Activated CD4-positive, alpha-beta T cell treated with anti-CD3 and anti-CD28 coated beads for 36 hours (primary cell): Measurements from ENCODE around the gene MRRF. TPM values are rescaled to one million over a fixed set of nuclear protein-coding genes. Genes with fewer than 3 reads are reported as not detected.

Experiments used
- ATAC-seq: fragments of 200-7000 bp; cut with Tn5 transposase; one replicate; pipeline ENCODE4 v1.10.0; 2021; ENCODE audit warnings: mild to moderate bottlenecking, moderate library complexity
- CTCF ChIA-PET: fragments of 350-600 bp; sonication (Branson Sonifier 250); formaldehyde crosslinking; loops from one replicate; lab custom pipeline; 2021; ENCODE audit warnings: antibody characterized with exemption; lab: Charles Lee
- POLR2A ChIA-PET: fragments of 350-600 bp; sonication (Branson Sonifier 250); formaldehyde crosslinking; loops from one replicate; lab custom pipeline; 2021; ENCODE audit warnings: antibody characterized with exemption, inconsistent platforms; lab: Charles Lee
- DNase-seq: peaks from one replicate; pipeline ENCODE4 v3.0.0-alpha.2; 2020
- H3K27ac Mint-ChIP-seq: one replicate; pipeline ENCODE4 v1.8.0; 2021; ENCODE audit warnings: mixed read lengths
- H3K27me3 Mint-ChIP-seq: one replicate; pipeline ENCODE4 v1.8.0; 2021; ENCODE audit warnings: mixed read lengths
- H3K36me3 Mint-ChIP-seq: one replicate; pipeline ENCODE4 v1.8.0; 2021; ENCODE audit warnings: low read depth, mixed read lengths
- H3K4me1 Mint-ChIP-seq: one replicate; pipeline ENCODE4 v1.8.0; 2021; ENCODE audit warnings: mixed read lengths
- H3K4me3 Mint-ChIP-seq: one replicate; pipeline ENCODE4 v1.8.0; 2021; ENCODE audit warnings: mild to moderate bottlenecking, moderate library complexity, mixed read lengths
- H3K9me3 Mint-ChIP-seq: one replicate; pipeline ENCODE4 v1.8.0; 2021; ENCODE audit warnings: low read depth, mixed read lengths
- intact Hi-C, 2 experiments: fragments of 100-400 bp; cut with DNase I in 1 of 2; cut with micrococcal nuclease in 1 of 2; formaldehyde crosslinking; loops; one replicate each; pipeline versions ENCODE4 v1.14.2 to v1.15.1; 2022 to 2024; cut with DNase I, micrococcal nuclease
- total RNA-seq, 2 experiments: library from RNA; stranded (reverse); gene quantifications; one replicate each; pipeline ENCODE4 v1.2.3, GENCODE V29; 2021

Gene MRRF
- total RNA-seq, 2 experiments from 2014 or later: 57.3 to 61.5 TPM

- ATAC-seq (no peak), DNase-seq (no peak)
- Mint-ChIP-seq H3K27me3 (no peaks in the 10 kb centered on the region), H3K4me1 (peaks cover 3% of the 10 kb centered on the region), H3K27ac (no peak overlapping the region), H3K36me3 (peaks cover 63% of the 10 kb centered on the region), H3K9me3 (no peaks in the 10 kb centered on the region), H3K4me3 (no peak overlapping the region)
- CTCF ChIA-PET: interaction anchor here (1.0 kb wide), 1 partner anchor 189 kb away, joined by 3 read pairs; no protein-coding TSS in a partner anchor
- intact Hi-C loops: no loop called here
- POLR2A ChIA-PET: no interaction called here
These were observed 22.6 kb downstream of the MRRF start for GRCh38 chr9:122287214-122287720.

DNA sequence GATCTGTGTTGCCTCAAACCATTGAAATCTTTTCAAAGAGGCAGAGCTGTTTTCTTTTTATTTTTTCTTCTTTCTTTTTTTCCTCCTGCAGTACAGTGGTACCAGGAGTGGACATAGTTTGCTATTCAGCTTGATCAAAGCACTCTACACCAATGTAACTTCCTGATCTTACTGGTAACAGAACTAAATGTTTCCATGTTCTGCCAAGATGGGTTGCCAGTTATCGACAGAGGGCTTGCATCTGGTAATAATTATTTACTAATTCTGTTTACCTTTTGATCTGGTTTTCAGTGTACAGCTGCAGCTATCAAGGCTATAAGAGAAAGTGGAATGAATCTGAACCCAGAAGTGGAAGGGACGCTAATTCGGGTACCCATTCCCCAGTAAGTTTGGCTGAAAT is 26.8 kb downstream of the MRRF start:
- CTCF ChIA-PET: no interaction called here

DNA sequence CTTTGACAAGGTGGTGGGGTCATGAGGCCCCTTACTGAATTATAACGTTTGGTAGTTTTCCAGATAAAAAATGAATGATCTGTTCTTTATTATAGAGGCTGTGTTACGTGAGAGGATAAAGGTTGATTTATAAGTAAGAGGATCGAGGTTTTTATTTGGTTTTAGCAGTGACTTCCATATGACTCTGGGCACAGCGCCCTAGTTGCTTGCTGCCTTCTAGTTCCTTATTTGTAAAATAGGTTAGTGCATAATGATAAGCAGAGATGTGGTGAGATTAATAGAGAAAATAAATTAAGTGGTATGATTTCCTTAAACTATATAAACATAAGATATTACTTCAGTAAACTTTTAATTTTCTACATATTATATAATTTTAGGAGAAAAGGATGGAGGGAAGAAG is 29.8 kb downstream of the MRRF start:
- no peaks in the 10 kb centered on the region for H3K27me3 Mint-ChIP-seq
- no peaks in the 10 kb centered on the region for H3K4me1 Mint-ChIP-seq
- POLR2A ChIA-PET: no interaction called here
- DNase-seq: no peak
- no peak for ATAC-seq
- H3K4me3 Mint-ChIP-seq: no peak overlapping the region
- intact Hi-C loops: no loop called here
- peaks cover 72% of the 10 kb centered on the region for H3K36me3 Mint-ChIP-seq
- no peak overlapping the region for H3K27ac Mint-ChIP-seq
- H3K9me3 Mint-ChIP-seq: no peaks in the 10 kb centered on the region
- CTCF ChIA-PET: no interaction called here

More for the DNA sequence above, 26.8 kb downstream of the MRRF start:
- POLR2A ChIA-PET: no interaction called here
- Mint-ChIP-seq H3K27me3 (no peaks in the 10 kb centered on the region), H3K9me3 (no peaks in the 10 kb centered on the region), H3K4me3 (no peak overlapping the region), H3K4me1 (peaks cover 3% of the 10 kb centered on the region), H3K27ac (no peak overlapping the region), H3K36me3 (peaks cover 73% of the 10 kb centered on the region)
- ATAC-seq (no peak), DNase-seq (no peak)
- intact Hi-C loops: no loop called here

- no peak for DNase-seq
- H3K27me3 Mint-ChIP-seq: no peaks in the 10 kb centered on the region
- peaks cover 68% of the 10 kb centered on the region for H3K36me3 Mint-ChIP-seq
- intact Hi-C loops: no loop called here
- no peak overlapping the region for H3K4me3 Mint-ChIP-seq
- ATAC-seq: no peak
- H3K27ac Mint-ChIP-seq: no peak overlapping the region
- ChIA-PET CTCF (no interaction called here), POLR2A (no interaction called here)
- H3K4me1 Mint-ChIP-seq: no peaks in the 10 kb centered on the region
- H3K9me3 Mint-ChIP-seq: no peaks in the 10 kb centered on the region
These were observed 32.8 kb downstream of the MRRF start for GRCh38 chr9:122297512-122297911.

DNA sequence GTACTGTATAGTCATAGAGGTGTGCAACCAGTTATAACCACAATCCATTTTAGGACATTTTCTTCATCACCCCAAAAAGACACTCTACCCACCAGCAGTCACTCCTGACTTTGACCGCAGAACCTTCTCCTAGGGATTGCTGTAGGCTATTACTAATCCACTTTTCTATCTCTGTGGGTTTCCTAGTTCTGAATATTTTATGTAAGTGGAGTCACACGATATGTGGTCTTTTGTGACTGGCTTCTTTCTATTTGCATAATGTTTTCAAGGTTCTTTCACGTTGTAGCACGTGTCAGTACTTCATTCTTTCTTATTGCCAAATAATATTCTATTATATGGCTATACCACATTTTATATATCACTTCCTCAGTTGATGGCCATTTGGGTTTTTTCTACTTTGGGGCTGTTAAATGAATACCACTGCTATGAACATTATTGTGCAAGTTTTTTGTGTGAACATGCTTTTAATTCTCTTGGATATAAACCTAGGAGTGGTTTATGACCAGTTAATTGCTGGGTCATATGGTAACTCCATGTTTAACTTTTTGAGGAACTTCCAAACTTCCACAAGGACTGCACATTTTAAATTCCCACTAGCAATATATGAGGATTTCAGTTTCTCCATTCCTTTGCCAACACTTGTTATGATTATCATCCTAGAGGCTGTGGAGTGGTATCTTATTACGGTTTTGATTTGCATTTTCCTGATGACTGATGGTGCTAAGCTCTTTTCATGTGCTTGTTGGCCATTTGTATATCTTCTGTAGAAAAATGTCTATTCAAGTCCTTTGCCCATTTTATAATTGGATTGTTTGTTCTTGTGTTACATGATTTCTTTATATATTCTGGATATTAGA is 37.8 kb downstream of the MRRF start:
- H3K27me3 Mint-ChIP-seq: no peaks in the 10 kb centered on the region
- H3K27ac Mint-ChIP-seq: no peak overlapping the region
- no peak overlapping the region for H3K4me3 Mint-ChIP-seq
- DNase-seq (no peak), ATAC-seq (no peak)
- H3K4me1 Mint-ChIP-seq: no peaks in the 10 kb centered on the region
- no peaks in the 10 kb centered on the region for H3K9me3 Mint-ChIP-seq
- intact Hi-C loops: no loop called here
- CTCF ChIA-PET: interaction anchor here (1.5 kb wide), 1 partner anchor 13 kb away, joined by 3 read pairs; no protein-coding TSS in a partner anchor
- POLR2A ChIA-PET: no interaction called here
- peaks cover 55% of the 10 kb centered on the region for H3K36me3 Mint-ChIP-seq

- Mint-ChIP-seq H3K9me3 (no peaks in the 10 kb centered on the region), H3K27ac (no peak overlapping the region), H3K36me3 (peaks cover 49% of the 10 kb centered on the region), H3K4me3 (no peak overlapping the region), H3K4me1 (no peaks in the 10 kb centered on the region), H3K27me3 (no peaks in the 10 kb centered on the region)
- intact Hi-C loops: no loop called here
- ChIA-PET POLR2A (no interaction called here), CTCF (interaction anchor here (1.2 kb wide), 1 partner anchor 29 kb away, joined by 3 read pairs; no protein-coding TSS in a partner anchor)
- ATAC-seq: no peak
- no peak for DNase-seq
These were observed 42.4 kb downstream of the MRRF start for GRCh38 chr9:122307061-122307460.

GRCh38 chr9:122307925-122308324 is 43.2 kb downstream of the MRRF start:
- no peak overlapping the region for H3K4me3 Mint-ChIP-seq
- ChIA-PET CTCF (no interaction called here), POLR2A (no interaction called here)
- no peaks in the 10 kb centered on the region for H3K27me3 Mint-ChIP-seq
- peaks cover 47% of the 10 kb centered on the region for H3K36me3 Mint-ChIP-seq
- no peak overlapping the region for H3K27ac Mint-ChIP-seq
- H3K4me1 Mint-ChIP-seq: no peaks in the 10 kb centered on the region
- no peak for DNase-seq
- no peaks in the 10 kb centered on the region for H3K9me3 Mint-ChIP-seq
- no peak for ATAC-seq
- intact Hi-C loops: no loop called here

DNA sequence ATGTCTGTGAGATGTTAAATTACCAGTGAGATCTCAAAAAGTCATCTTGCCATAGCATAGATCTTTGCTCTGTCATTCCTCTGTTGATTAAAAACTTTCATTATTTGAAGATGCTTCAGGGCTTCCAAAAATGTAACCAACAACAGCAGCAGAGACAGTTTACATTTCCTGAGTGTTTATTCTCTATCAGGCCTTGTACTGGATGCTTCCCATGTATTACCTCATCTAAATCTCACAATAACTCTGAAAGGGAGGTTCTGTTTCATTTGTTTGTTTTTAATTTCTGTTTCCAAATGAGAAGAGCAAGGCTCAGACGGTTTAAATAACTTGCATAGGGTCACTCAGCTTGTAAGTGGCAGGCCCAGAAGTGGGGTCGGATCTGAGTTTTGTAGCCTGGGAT is 45.2 kb downstream of the MRRF start:
- POLR2A ChIA-PET: no interaction called here
- no peak overlapping the region for H3K4me3 Mint-ChIP-seq
- no peak overlapping the region for H3K27ac Mint-ChIP-seq
- intact Hi-C loops: no loop called here
- H3K4me1 Mint-ChIP-seq: no peaks in the 10 kb centered on the region
- H3K9me3 Mint-ChIP-seq: no peaks in the 10 kb centered on the region
- CTCF ChIA-PET: interaction anchor here (0.6 to 0.7 kb wide), 2 partner anchors 40 to 211 kb away, joined by 3 to 5 read pairs; no protein-coding TSS in a partner anchor
- no peak for DNase-seq
- H3K27me3 Mint-ChIP-seq: no peaks in the 10 kb centered on the region
- no peak for ATAC-seq
- peaks cover 54% of the 10 kb centered on the region for H3K36me3 Mint-ChIP-seq

DNA sequence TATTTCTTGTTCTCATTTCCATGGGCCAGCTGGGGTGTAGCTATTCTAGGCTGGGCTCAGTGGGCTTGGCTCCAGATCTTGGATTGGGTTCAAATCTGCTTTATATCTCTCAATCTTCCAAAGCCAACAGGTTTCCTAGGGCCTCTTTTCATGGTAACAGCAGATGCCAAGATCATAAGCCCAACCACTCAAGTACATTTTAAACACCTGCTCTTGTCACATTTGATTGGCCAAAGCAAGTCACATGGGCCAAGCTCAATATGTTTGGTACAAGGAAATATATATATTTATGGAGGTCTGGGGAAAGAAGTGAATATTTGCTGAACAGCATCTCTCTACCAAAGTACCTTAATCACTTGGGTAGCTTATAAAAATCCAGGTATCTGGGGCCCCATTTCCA is 49.5 kb downstream of the MRRF start:
- Mint-ChIP-seq H3K36me3 (peaks cover 38% of the 10 kb centered on the region), H3K4me1 (no peaks in the 10 kb centered on the region), H3K27me3 (no peaks in the 10 kb centered on the region), H3K9me3 (no peaks in the 10 kb centered on the region), H3K4me3 (no peak overlapping the region), H3K27ac (no peak overlapping the region)
- intact Hi-C loops: no loop called here
- POLR2A ChIA-PET: interaction anchor here (0.6 kb wide), 1 partner anchor 1698 kb away, joined by 3 read pairs; no protein-coding TSS in a partner anchor
- CTCF ChIA-PET: interaction anchor here (0.7 to 0.9 kb wide), 2 partner anchors 191 to 1649 kb away, joined by 3 read pairs; no protein-coding TSS in a partner anchor
- ATAC-seq (no peak), DNase-seq (no peak)

GRCh38 chr9:122315534-122315933 is 50.9 kb downstream of the MRRF start:
- CTCF ChIA-PET: interaction anchor here (0.6 kb wide), 1 partner anchor 54 kb away, joined by 4 read pairs; no protein-coding TSS in a partner anchor

GRCh38 chr9:122318284-122318683 is 53.6 kb downstream of the MRRF start:
- Mint-ChIP-seq H3K9me3 (no peaks in the 10 kb centered on the region), H3K4me3 (no peak overlapping the region), H3K27ac (no peak overlapping the region), H3K4me1 (no peaks in the 10 kb centered on the region), H3K27me3 (no peaks in the 10 kb centered on the region), H3K36me3 (peaks cover 34% of the 10 kb centered on the region)
- ChIA-PET CTCF (interaction anchor here (0.5 to 1.5 kb wide), 4 partner anchors 9 to 199 kb away, joined by 3 to 4 read pairs (median 4); no protein-coding TSS in a partner anchor), POLR2A (no interaction called here)
- DNase-seq: no peak
- ATAC-seq: no peak
- intact Hi-C loops: no loop called here

More at GRCh38 chr9:122315534-122315933, 50.9 kb downstream of the MRRF start:
- Mint-ChIP-seq H3K4me3 (no peak overlapping the region), H3K27me3 (no peaks in the 10 kb centered on the region), H3K27ac (no peak overlapping the region), H3K9me3 (no peaks in the 10 kb centered on the region), H3K36me3 (peaks cover 37% of the 10 kb centered on the region), H3K4me1 (no peaks in the 10 kb centered on the region)
- POLR2A ChIA-PET: no interaction called here
- DNase-seq (no peak), ATAC-seq (no peak)
- intact Hi-C loops: no loop called here
